Panc1 (cell line): Measurements from ENCODE around the gene SCLT1.

Source experiments
- POLR2AphosphoS5 ChIP-seq: IDR thresholded peaks from 2 replicates; pipeline ENCODE4 v1.6.1; 2012; ENCODE audit warnings: mild to moderate bottlenecking, low read depth, low read length, moderate library complexity
- SIN3A ChIP-seq: IDR thresholded peaks from 2 replicates; pipeline ENCODE4 v1.6.1; 2012; ENCODE audit warnings: low read depth, mild to moderate bottlenecking, low read length, moderate library complexity, borderline replicate concordance; ENCODE audit not compliant: insufficient read depth
- TF ChIP-seq, protein P1 (sequence below): fragments of 450-650 bp; IDR thresholded peaks from 2 replicates; pipeline ENCODE4 v1.5.1; 2017; ENCODE audit warnings: mild to moderate bottlenecking
- TF ChIP-seq, protein P2 (sequence below), 2 experiments: IDR thresholded peaks; 2 replicates each; pipeline ENCODE4 v1.6.1; 2011 to 2012; ENCODE audit warnings: low read depth in 2 of 2, control low read depth in 1 of 2, low read length in 1 of 2, mild to moderate bottlenecking in 1 of 2, moderate library complexity in 1 of 2; ENCODE audit not compliant: insufficient read depth in 1 of 2

DNA sequence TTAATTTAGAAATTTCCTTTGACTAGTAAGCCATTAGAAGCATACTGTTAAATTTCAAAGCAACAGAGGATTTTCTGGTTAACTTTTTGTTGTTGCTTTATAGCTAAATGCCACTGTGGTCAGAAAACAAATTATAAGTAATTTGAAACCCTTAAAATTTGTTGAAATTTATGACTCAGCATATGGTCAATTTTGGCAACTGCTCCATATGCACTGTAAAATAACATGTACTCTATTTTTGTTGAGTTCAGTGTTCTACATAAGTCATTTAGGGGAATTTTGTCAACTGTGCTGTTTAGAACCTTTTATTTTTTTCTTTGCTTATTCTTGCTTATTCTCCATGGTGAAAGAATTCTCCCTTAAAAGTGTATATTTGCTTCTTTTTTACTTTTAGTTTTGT lies 28.6 kb downstream of the SCLT1 start:
- no peak for TF ChIP-seq POLR2AphosphoS5
- TF ChIP-seq, protein P1, sequence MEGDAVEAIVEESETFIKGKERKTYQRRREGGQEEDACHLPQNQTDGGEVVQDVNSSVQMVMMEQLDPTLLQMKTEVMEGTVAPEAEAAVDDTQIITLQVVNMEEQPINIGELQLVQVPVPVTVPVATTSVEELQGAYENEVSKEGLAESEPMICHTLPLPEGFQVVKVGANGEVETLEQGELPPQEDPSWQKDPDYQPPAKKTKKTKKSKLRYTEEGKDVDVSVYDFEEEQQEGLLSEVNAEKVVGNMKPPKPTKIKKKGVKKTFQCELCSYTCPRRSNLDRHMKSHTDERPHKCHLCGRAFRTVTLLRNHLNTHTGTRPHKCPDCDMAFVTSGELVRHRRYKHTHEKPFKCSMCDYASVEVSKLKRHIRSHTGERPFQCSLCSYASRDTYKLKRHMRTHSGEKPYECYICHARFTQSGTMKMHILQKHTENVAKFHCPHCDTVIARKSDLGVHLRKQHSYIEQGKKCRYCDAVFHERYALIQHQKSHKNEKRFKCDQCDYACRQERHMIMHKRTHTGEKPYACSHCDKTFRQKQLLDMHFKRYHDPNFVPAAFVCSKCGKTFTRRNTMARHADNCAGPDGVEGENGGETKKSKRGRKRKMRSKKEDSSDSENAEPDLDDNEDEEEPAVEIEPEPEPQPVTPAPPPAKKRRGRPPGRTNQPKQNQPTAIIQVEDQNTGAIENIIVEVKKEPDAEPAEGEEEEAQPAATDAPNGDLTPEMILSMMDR = no peak
- TF ChIP-seq, protein P2, sequence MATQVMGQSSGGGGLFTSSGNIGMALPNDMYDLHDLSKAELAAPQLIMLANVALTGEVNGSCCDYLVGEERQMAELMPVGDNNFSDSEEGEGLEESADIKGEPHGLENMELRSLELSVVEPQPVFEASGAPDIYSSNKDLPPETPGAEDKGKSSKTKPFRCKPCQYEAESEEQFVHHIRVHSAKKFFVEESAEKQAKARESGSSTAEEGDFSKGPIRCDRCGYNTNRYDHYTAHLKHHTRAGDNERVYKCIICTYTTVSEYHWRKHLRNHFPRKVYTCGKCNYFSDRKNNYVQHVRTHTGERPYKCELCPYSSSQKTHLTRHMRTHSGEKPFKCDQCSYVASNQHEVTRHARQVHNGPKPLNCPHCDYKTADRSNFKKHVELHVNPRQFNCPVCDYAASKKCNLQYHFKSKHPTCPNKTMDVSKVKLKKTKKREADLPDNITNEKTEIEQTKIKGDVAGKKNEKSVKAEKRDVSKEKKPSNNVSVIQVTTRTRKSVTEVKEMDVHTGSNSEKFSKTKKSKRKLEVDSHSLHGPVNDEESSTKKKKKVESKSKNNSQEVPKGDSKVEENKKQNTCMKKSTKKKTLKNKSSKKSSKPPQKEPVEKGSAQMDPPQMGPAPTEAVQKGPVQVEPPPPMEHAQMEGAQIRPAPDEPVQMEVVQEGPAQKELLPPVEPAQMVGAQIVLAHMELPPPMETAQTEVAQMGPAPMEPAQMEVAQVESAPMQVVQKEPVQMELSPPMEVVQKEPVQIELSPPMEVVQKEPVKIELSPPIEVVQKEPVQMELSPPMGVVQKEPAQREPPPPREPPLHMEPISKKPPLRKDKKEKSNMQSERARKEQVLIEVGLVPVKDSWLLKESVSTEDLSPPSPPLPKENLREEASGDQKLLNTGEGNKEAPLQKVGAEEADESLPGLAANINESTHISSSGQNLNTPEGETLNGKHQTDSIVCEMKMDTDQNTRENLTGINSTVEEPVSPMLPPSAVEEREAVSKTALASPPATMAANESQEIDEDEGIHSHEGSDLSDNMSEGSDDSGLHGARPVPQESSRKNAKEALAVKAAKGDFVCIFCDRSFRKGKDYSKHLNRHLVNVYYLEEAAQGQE (IDR thresholded peaks at IDR 0.05; ENCODE audit: insufficient read depth in 1 of 2, low read depth in 2 of 2, low read length in 1 of 2) = no peak
- no peak for TF ChIP-seq SIN3A
